GM03348 (cell line): Measurements from ENCODE around the gene MRPL39.
"Not testable (repeated sequence)": the region's sequence is repeated elsewhere in the genome, so short reads cannot be mapped to it uniquely, and the experiment has no call there.

Experiments used
- DNase-seq: peaks from one replicate; pipeline ENCODE4 v3.0.0; 2012; ENCODE audit warnings: low spot score

MRPL39 gene

GRCh38 chr21:25607151-25608043 lies at the start of gene MRPL39:
Gene MRPL39, minus strand, starts transcription at chr21:25607481. Its CDS starts 6 bp downstream, at chr21:25607475.
- peak; percentile 95 for DNase-seq

- DNase-seq = no peak
Measured at GRCh38 chr21:25656412-25656811, 49.1 kb upstream of the MRPL39 start.

GRCh38 chr21:25649146-25649545 lies 41.9 kb upstream of the MRPL39 start:
- DNase-seq = no peak

- no peak for DNase-seq
Measured at GRCh38 chr21:25647647-25648046, 40.4 kb upstream of the MRPL39 start.

- DNase-seq = no peak
Measured at GRCh38 chr21:25646474-25646873, 39.2 kb upstream of the MRPL39 start.

GRCh38 chr21:25643486-25643885 lies 36.2 kb upstream of the MRPL39 start:
- DNase-seq = no peak

GRCh38 chr21:25640943-25641292 lies 33.6 kb upstream of the MRPL39 start:
- DNase-seq = no peak

GRCh38 chr21:25640202-25640942 lies 33.1 kb upstream of the MRPL39 start:
- peak; percentile 24 for DNase-seq

GRCh38 chr21:25639551-25640201 lies 32.4 kb upstream of the MRPL39 start:
- DNase-seq = peak; percentile 52

- peak; percentile 51 for DNase-seq
Measured at GRCh38 chr21:25638660-25639550, 31.6 kb upstream of the MRPL39 start, which contains the start of gene JAM2. Gene JAM2, plus strand, starts transcription at chr21:25639258. Its CDS starts 564 bp downstream, at chr21:25639822.

GRCh38 chr21:25637851-25638659 lies 30.8 kb upstream of the MRPL39 start:
- peak; percentile 6 for DNase-seq

GRCh38 chr21:25636727-25637126 lies 29.4 kb upstream of the MRPL39 start:
- no peak for DNase-seq

GRCh38 chr21:25635310-25635709 lies 28.0 kb upstream of the MRPL39 start:
- no peak for DNase-seq

GRCh38 chr21:25632296-25632695 lies 25.0 kb upstream of the MRPL39 start:
- DNase-seq = no peak

GRCh38 chr21:25626757-25627156 lies 19.5 kb upstream of the MRPL39 start:
- DNase-seq = no peak

- not testable (repeated sequence) for DNase-seq
Measured at GRCh38 chr21:25625776-25626555, 18.7 kb upstream of the MRPL39 start.

GRCh38 chr21:25625036-25625435 lies 17.8 kb upstream of the MRPL39 start:
- no peak for DNase-seq

- DNase-seq = no peak
Measured at GRCh38 chr21:25624511-25624910, 17.2 kb upstream of the MRPL39 start.

- DNase-seq = no peak
Measured at GRCh38 chr21:25619198-25619597, 11.9 kb upstream of the MRPL39 start.

- no peak for DNase-seq
Measured at GRCh38 chr21:25615880-25616279, 8.6 kb upstream of the MRPL39 start.
